GM23248 (cell line): ENCODE data around the gene IRF1.

Experiments
- EZH2 ChIP-seq: fragments of 200-600 bp; sonication (generic); IDR thresholded peaks from 2 replicates; pipeline ENCODE4 v1.6.1; 2018; ENCODE audit warnings: antibody characterized with exemption, mild to moderate bottlenecking; ENCODE audit not compliant: insufficient read depth, poor library complexity, severe bottlenecking
- EZH2phosphoT487 ChIP-seq: fragments of 200-600 bp; sonication (generic); IDR thresholded peaks from 2 replicates; pipeline ENCODE4 v1.6.1; 2018; ENCODE audit warnings: antibody characterized with exemption, moderate library complexity, mild to moderate bottlenecking, low read depth; ENCODE audit not compliant: insufficient read depth

- TF ChIP-seq EZH2: no peak
- no peak for TF ChIP-seq EZH2phosphoT487
Observed at GRCh38 chr5:132528021-132528420, 37.4 kb upstream of the IRF1 start.
